ENCODE results near the gene LTC4S. TPM values are rescaled to one million over a fixed set of nuclear protein-coding genes. Genes with fewer than 3 reads are reported as not detected.

The LTC4S gene
- total and polyA plus RNA-seq, 4 donors = 1.3 to 3.3 (median 2.1) TPM

- peak overlapping the region; percentile 78 to 89 for H3K27ac ChIP-seq (ENCODE audit: low read depth in 1 of 2, low read length in 2 of 2)
- H3K36me3 ChIP-seq (ENCODE audit: control insufficient read depth in 4 of 4, insufficient read depth in 3 of 4, low read depth in 1 of 4, low read length in 3 of 4) = peaks cover 19 to 31% (median 25%) of the 10 kb centered on the region in 4 donors
- no peak overlapping the region for H3K4me3 ChIP-seq (ENCODE audit: low read depth in 1 of 3, low read length in 3 of 3)
- peak; percentile 89 for DNase-seq (ENCODE audit: low spot score)
- H3K9me3 ChIP-seq (ENCODE audit: control insufficient read depth in 4 of 4, low read length in 3 of 4) = no peaks in the 10 kb centered on the region
- 63% methylated on average over 67 of the region's 67 CpGs for WGBS
- peaks cover 17 to 52% (median 34%) of the 10 kb centered on the region in 4 donors for H3K4me1 ChIP-seq (ENCODE audit: control insufficient read depth in 4 of 4, insufficient read depth in 4 of 4, low read length in 3 of 4)
- H3K9ac ChIP-seq (ENCODE audit: low read depth in 1 of 2, low read length in 2 of 2) = no peak overlapping the region
- no peaks in the 10 kb centered on the region for H3K27me3 ChIP-seq (ENCODE audit: control insufficient read depth in 4 of 4, insufficient read depth in 4 of 4, low read length in 3 of 4)
- TF ChIP-seq MAX (IDR thresholded peaks at IDR 0.05) = no peak
- peak in 1 of 2 donors; percentile 42 for TF ChIP-seq RXRA (IDR thresholded peaks at IDR 0.05)
- peak; percentile 69 for TF ChIP-seq CTCF (IDR thresholded peaks at IDR 0.05; ENCODE audit: low read depth, low read length, missing input control)
- no peak for TF ChIP-seq SP1 (IDR thresholded peaks at IDR 0.05)
- TF ChIP-seq RAD21 (IDR thresholded peaks at IDR 0.05) = peak; percentile 85 to 88
- TF ChIP-seq YY1 (IDR thresholded peaks at IDR 0.05) = no peak
- no peak for TF ChIP-seq GABPA (IDR thresholded peaks at IDR 0.05 in 1 of 2, conservative IDR thresholded peaks at IDR 0.05 in 1 of 2)
- TF ChIP-seq TAF1 (conservative IDR thresholded peaks at IDR 0.05) = no peak
- TF ChIP-seq HNF4A (conservative IDR thresholded peaks at IDR 0.05) = no peak
- TF ChIP-seq ATF3 (IDR thresholded peaks at IDR 0.05) = no peak
- TF ChIP-seq EGR1 (IDR thresholded peaks at IDR 0.05; ENCODE audit: low read depth in 2 of 2) = no peak
- no peak for TF ChIP-seq ZBTB33 (IDR thresholded peaks at IDR 0.05)
- no peak for TF ChIP-seq FOXA1 (IDR thresholded peaks at IDR 0.05)
- no peak for TF ChIP-seq NR2F2 (IDR thresholded peaks at IDR 0.05)
- TF ChIP-seq HNF4G (IDR thresholded peaks at IDR 0.05) = no peak
- no peak for TF ChIP-seq REST (IDR thresholded peaks at IDR 0.05)
- TF ChIP-seq FOXA2 (IDR thresholded peaks at IDR 0.05) = no peak
- TF ChIP-seq JUND (IDR thresholded peaks at IDR 0.05) = no peak
These were observed 7.8 kb downstream of the LTC4S start for GRCh38 chr5:179801304-179802206.
